Parathyroid adenoma (tissue), 2 donors: ENCODE measurements around the gene MAT2B.
A peak's percentile ranks its signal among the peaks of the same experiment; 100 is the strongest.

Experiments used
- H2AFZ ChIP-seq: fragments of 300-600 bp; sonication (generic); one replicate; pipeline ENCODE4 v1.7.0; 2017; ENCODE audit warnings: antibody characterized with exemption, mild to moderate bottlenecking
- H3K27ac ChIP-seq: fragments of 300-600 bp; sonication (generic); one replicate; pipeline ENCODE4 v1.7.0; 2017
- H3K27me3 ChIP-seq: fragments of 300-600 bp; sonication (generic); one replicate; pipeline ENCODE4 v1.7.0; 2017; ENCODE audit warnings: low read length; ENCODE audit not compliant: control insufficient read depth, insufficient read depth
- H3K36me3 ChIP-seq: fragments of 300-600 bp; sonication (generic); one replicate; pipeline ENCODE4 v1.7.0; 2017; ENCODE audit warnings: low read length; ENCODE audit not compliant: control insufficient read depth, insufficient read depth
- H3K4me1 ChIP-seq: fragments of 300-600 bp; sonication (generic); one replicate; pipeline ENCODE4 v1.7.0; 2017; ENCODE audit warnings: control low read depth
- H3K4me2 ChIP-seq: fragments of 300-600 bp; sonication (generic); one replicate; pipeline ENCODE4 v1.7.0; 2017; ENCODE audit warnings: low read length
- H3K4me3 ChIP-seq: fragments of 300-600 bp; sonication (generic); one replicate; pipeline ENCODE4 v1.7.0; 2017; ENCODE audit warnings: low read depth, low read length
- H3K79me2 ChIP-seq: fragments of 300-600 bp; sonication (generic); one replicate; pipeline ENCODE4 v1.7.0; 2017; ENCODE audit warnings: control low read depth
- H3K9ac ChIP-seq: fragments of 300-600 bp; sonication (generic); one replicate; pipeline ENCODE4 v1.7.0; 2017; ENCODE audit warnings: mild to moderate bottlenecking
- H3K9me3 ChIP-seq: fragments of 300-600 bp; sonication (generic); one replicate; pipeline ENCODE4 v1.7.0; 2017; ENCODE audit warnings: low read length; ENCODE audit not compliant: control insufficient read depth
- TF ChIP-seq, protein P1 (sequence below): fragments of 300-600 bp; sonication (generic); IDR thresholded peaks from one replicate; pipeline ENCODE4 v1.7.0; 2017; ENCODE audit warnings: antibody characterized with exemption, mild to moderate bottlenecking
- donor health status: primary hyperparathyroidism.

The MAT2B gene

GRCh38 chr5:163498886-163499285 lies 6.5 kb upstream of the MAT2B start:
- no peak overlapping the region for H3K9ac ChIP-seq
- TF ChIP-seq, protein P1, sequence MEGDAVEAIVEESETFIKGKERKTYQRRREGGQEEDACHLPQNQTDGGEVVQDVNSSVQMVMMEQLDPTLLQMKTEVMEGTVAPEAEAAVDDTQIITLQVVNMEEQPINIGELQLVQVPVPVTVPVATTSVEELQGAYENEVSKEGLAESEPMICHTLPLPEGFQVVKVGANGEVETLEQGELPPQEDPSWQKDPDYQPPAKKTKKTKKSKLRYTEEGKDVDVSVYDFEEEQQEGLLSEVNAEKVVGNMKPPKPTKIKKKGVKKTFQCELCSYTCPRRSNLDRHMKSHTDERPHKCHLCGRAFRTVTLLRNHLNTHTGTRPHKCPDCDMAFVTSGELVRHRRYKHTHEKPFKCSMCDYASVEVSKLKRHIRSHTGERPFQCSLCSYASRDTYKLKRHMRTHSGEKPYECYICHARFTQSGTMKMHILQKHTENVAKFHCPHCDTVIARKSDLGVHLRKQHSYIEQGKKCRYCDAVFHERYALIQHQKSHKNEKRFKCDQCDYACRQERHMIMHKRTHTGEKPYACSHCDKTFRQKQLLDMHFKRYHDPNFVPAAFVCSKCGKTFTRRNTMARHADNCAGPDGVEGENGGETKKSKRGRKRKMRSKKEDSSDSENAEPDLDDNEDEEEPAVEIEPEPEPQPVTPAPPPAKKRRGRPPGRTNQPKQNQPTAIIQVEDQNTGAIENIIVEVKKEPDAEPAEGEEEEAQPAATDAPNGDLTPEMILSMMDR: no peak
- H3K4me2 ChIP-seq: no peak overlapping the region
- H3K27me3 ChIP-seq: no peaks in the 10 kb centered on the region
- H2AFZ ChIP-seq: no peak overlapping the region
- no peak overlapping the region for H3K4me3 ChIP-seq
- H3K79me2 ChIP-seq: no peaks in the 10 kb centered on the region
- no peak overlapping the region for H3K27ac ChIP-seq
- no peaks in the 10 kb centered on the region for H3K36me3 ChIP-seq
- peaks cover 2% of the 10 kb centered on the region for H3K4me1 ChIP-seq
- no peaks in the 10 kb centered on the region for H3K9me3 ChIP-seq

GRCh38 chr5:163502521-163502920 lies 2.9 kb upstream of the MAT2B start:
- peaks cover 12% of the 10 kb centered on the region for H3K79me2 ChIP-seq
- H3K9ac ChIP-seq: no peak overlapping the region
- H3K36me3 ChIP-seq: no peaks in the 10 kb centered on the region
- no peaks in the 10 kb centered on the region for H3K9me3 ChIP-seq
- TF ChIP-seq, protein P1: no peak
- peak overlapping the region; percentile 81 for H3K4me3 ChIP-seq
- peak overlapping the region; percentile 91 for H3K27ac ChIP-seq
- H2AFZ ChIP-seq: peak overlapping the region; percentile 71
- no peaks in the 10 kb centered on the region for H3K27me3 ChIP-seq
- H3K4me1 ChIP-seq: peaks cover 8% of the 10 kb centered on the region
- H3K4me2 ChIP-seq: peak overlapping the region; percentile 95

DNA sequence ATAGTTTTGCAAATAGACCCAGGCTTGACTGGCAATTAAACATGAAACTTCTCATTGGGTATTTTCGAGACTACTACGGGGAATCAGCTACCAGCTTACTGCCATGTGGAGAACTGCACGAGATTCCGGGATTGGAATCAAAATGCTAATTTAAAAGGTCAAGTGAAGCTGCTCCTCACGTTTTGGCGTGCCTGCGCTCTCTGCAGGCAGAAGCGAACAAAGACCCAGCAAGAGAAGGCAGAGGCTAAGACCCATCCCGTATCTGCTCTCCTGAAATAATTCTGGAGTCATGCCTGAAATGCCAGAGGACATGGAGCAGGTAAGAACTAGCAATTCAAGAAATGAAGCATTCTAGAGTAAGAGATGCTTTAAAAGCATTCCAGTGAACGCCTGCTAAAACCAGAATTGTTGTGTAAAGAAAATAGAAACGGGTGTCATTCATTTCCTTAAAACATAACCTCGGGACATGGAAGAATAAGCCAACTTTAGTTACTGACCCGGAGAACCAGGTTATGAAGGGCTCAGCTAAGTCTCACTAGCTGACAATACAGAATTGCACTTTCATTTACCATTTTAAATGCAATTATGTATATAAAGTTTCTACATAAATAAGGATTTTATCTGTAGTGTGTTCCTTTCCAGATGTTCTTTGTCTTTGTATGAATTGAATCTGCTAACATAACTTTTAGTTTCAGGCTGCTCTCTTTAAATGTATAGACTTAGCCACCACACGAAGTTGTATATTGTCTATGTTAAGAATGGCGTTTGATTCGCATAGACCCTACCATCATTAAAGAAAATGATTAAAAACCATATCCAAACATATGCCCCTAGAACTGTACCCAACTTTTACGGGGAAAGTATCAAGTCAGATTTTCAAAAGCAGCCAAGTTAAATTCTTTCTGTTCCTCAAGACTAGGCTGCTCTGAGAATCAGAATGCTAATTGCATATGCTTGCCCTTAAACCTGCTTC lies 2.0 kb upstream of the MAT2B start:
- Histone ChIP-seq H3K9ac (no peak overlapping the region), H3K79me2 (peaks cover 14% of the 10 kb centered on the region), H3K4me3 (peak overlapping the region; percentile 81), H3K4me1 (peaks cover 12% of the 10 kb centered on the region), H2AFZ (peak overlapping the region; percentile 71), H3K36me3 (no peaks in the 10 kb centered on the region), H3K9me3 (no peaks in the 10 kb centered on the region), H3K27me3 (no peaks in the 10 kb centered on the region), H3K27ac (peak overlapping the region; percentile 91), H3K4me2 (peak overlapping the region; percentile 95)
- TF ChIP-seq, protein P1: peak; percentile 37

- no peak overlapping the region for H3K9ac ChIP-seq
- peak overlapping the region; percentile 81 for H3K4me3 ChIP-seq
- TF ChIP-seq, protein P1: no peak
- no peaks in the 10 kb centered on the region for H3K36me3 ChIP-seq
- peak overlapping the region; percentile 71 for H2AFZ ChIP-seq
- peak overlapping the region; percentile 91 for H3K27ac ChIP-seq
- peaks cover 16% of the 10 kb centered on the region for H3K4me1 ChIP-seq
- H3K79me2 ChIP-seq: peaks cover 14% of the 10 kb centered on the region
- H3K27me3 ChIP-seq: no peaks in the 10 kb centered on the region
- no peaks in the 10 kb centered on the region for H3K9me3 ChIP-seq
- peak overlapping the region; percentile 95 for H3K4me2 ChIP-seq
These were observed 1.1 kb upstream of the MAT2B start for GRCh38 chr5:163504079-163504931.
